Measurements from ENCODE around the gene DPYD.

DPYD gene

DNA sequence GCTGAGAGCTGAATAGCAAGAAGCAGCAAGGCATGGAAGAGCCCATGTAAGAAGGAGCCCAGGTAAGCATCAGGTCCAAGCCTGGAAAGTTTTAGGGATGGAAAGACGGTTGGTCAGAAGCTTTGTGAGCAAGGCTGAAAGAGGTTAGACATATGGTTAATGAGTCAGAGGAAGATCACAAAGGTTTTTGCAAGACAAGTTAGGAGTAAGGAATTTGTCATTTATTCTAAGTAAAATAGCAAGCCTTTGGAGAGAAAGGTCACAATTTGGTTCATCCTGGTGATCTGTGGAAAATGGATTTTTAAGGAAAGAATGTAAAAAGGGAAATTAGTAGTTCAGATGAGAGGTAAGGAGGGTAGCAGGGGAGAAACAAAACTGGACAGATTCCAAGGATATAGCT, 106.7 kb downstream of the DPYD start:
- no peaks in the 10 kb centered on the region for H3K9me3 ChIP-seq (ENCODE audit: insufficient read depth, low read length)
- H3K9me2 ChIP-seq (replicated peaks; ENCODE audit: insufficient read depth, low read length): no peaks in the 10 kb centered on the region
- no peaks in the 10 kb centered on the region for H3K27me3 ChIP-seq (ENCODE audit: low read length)
- H4K20me1 ChIP-seq (ENCODE audit: low read depth, low read length): no peaks in the 10 kb centered on the region
- H3K9ac ChIP-seq (ENCODE audit: low read length): no peak overlapping the region
- H3F3A ChIP-seq (ENCODE audit: insufficient read depth): no peaks in the 10 kb centered on the region
- no peak overlapping the region for H3K4me3 ChIP-seq (ENCODE audit: insufficient read depth, low read length, poor library complexity, severe bottlenecking)
- no peak overlapping the region for H3K27ac ChIP-seq (ENCODE audit: low read depth, low read length)
- H3K36me3 ChIP-seq (ENCODE audit: low read length): no peaks in the 10 kb centered on the region
- TF ChIP-seq EZH2phosphoT487 (conservative IDR thresholded peaks at IDR 0.05; ENCODE audit: low read length): no peak
- TF ChIP-seq, protein P1, sequence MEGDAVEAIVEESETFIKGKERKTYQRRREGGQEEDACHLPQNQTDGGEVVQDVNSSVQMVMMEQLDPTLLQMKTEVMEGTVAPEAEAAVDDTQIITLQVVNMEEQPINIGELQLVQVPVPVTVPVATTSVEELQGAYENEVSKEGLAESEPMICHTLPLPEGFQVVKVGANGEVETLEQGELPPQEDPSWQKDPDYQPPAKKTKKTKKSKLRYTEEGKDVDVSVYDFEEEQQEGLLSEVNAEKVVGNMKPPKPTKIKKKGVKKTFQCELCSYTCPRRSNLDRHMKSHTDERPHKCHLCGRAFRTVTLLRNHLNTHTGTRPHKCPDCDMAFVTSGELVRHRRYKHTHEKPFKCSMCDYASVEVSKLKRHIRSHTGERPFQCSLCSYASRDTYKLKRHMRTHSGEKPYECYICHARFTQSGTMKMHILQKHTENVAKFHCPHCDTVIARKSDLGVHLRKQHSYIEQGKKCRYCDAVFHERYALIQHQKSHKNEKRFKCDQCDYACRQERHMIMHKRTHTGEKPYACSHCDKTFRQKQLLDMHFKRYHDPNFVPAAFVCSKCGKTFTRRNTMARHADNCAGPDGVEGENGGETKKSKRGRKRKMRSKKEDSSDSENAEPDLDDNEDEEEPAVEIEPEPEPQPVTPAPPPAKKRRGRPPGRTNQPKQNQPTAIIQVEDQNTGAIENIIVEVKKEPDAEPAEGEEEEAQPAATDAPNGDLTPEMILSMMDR (IDR thresholded peaks at IDR 0.05; ENCODE audit: insufficient read depth, low read length, poor library complexity, severe bottlenecking): no peak
- H3K4me2 ChIP-seq (ENCODE audit: low read depth, low read length, poor library complexity, severe bottlenecking): no peak overlapping the region
- H2AFZ ChIP-seq (ENCODE audit: low read depth, low read length, severe bottlenecking): no peak overlapping the region
- no peaks in the 10 kb centered on the region for H3K79me2 ChIP-seq (ENCODE audit: insufficient read depth, low read length)

GRCh38 chr1:97812076-97812475, 108.8 kb downstream of the DPYD start:
- Histone ChIP-seq H3K9ac (ENCODE audit: low read length) (no peak overlapping the region), H3K27ac (ENCODE audit: low read depth, low read length) (no peak overlapping the region), H4K20me1 (ENCODE audit: low read depth, low read length) (no peaks in the 10 kb centered on the region), H3K4me2 (ENCODE audit: low read depth, low read length, poor library complexity, severe bottlenecking) (no peak overlapping the region), H3K4me3 (ENCODE audit: insufficient read depth, low read length, poor library complexity, severe bottlenecking) (no peak overlapping the region), H3K36me3 (ENCODE audit: low read length) (no peaks in the 10 kb centered on the region), H3K9me3 (ENCODE audit: insufficient read depth, low read length) (0 out of 2 replicates have a peak, but pooled peaks cover 2% of the 10 kb centered on the region), H3F3A (ENCODE audit: insufficient read depth) (no peaks in the 10 kb centered on the region), H3K27me3 (ENCODE audit: low read length) (no peaks in the 10 kb centered on the region), H3K9me2 (replicated peaks; ENCODE audit: insufficient read depth, low read length) (no peaks in the 10 kb centered on the region), H2AFZ (ENCODE audit: low read depth, low read length, severe bottlenecking) (no peak overlapping the region), H3K79me2 (ENCODE audit: insufficient read depth, low read length) (no peaks in the 10 kb centered on the region)
- TF ChIP-seq EZH2phosphoT487 (conservative IDR thresholded peaks at IDR 0.05; ENCODE audit: low read length): no peak
- TF ChIP-seq, protein P1 (IDR thresholded peaks at IDR 0.05; ENCODE audit: insufficient read depth, low read length, poor library complexity, severe bottlenecking): no peak

GRCh38 chr1:97806996-97807520, 113.8 kb downstream of the DPYD start:
- TF ChIP-seq, protein P1 (IDR thresholded peaks at IDR 0.05; ENCODE audit: insufficient read depth, low read length, poor library complexity, severe bottlenecking): no peak
- TF ChIP-seq EZH2phosphoT487 (conservative IDR thresholded peaks at IDR 0.05; ENCODE audit: low read length): no peak
- Histone ChIP-seq H3K79me2 (ENCODE audit: insufficient read depth, low read length) (no peaks in the 10 kb centered on the region), H3K36me3 (ENCODE audit: low read length) (no peaks in the 10 kb centered on the region), H3K27ac (ENCODE audit: low read depth, low read length) (no peak overlapping the region), H3K9me2 (replicated peaks; ENCODE audit: insufficient read depth, low read length) (no peaks in the 10 kb centered on the region), H3K27me3 (ENCODE audit: low read length) (no peaks in the 10 kb centered on the region), H3K9ac (ENCODE audit: low read length) (no peak overlapping the region), H3K4me2 (ENCODE audit: low read depth, low read length, poor library complexity, severe bottlenecking) (no peak overlapping the region), H4K20me1 (ENCODE audit: low read depth, low read length) (no peaks in the 10 kb centered on the region), H2AFZ (ENCODE audit: low read depth, low read length, severe bottlenecking) (no peak overlapping the region), H3K4me3 (ENCODE audit: insufficient read depth, low read length, poor library complexity, severe bottlenecking) (no peak overlapping the region), H3F3A (ENCODE audit: insufficient read depth) (no peaks in the 10 kb centered on the region), H3K9me3 (ENCODE audit: insufficient read depth, low read length) (0 out of 2 replicates have a peak, but pooled peaks cover 2% of the 10 kb centered on the region)

Measured in SU-DHL-6 (cell line).